IMR-90 (cell line): ENCODE data around the gene FAM171A1. TPM values are rescaled to one million over a fixed set of nuclear protein-coding genes. Genes with fewer than 3 reads are reported as not detected.

Experiments used
- ATAC-seq: fragments of 200-7000 bp; cut with Tn5 transposase; 2 replicates; pipeline ENCODE4 v1.9.1; 2020; ENCODE audit warnings: low read depth, mild to moderate bottlenecking, moderate library complexity
- BruUV-seq: library from RNA; stranded (reverse); fragments of 400-500 nt; replicated peaks from 2 replicates; lab custom pipeline; 2021; lab: Mats Ljungman, UMichigan
- CTCF ChIA-PET: fragments of 300-600 bp; formaldehyde crosslinking; extraction: SDS; loops from one replicate; lab custom pipeline; 2021; ENCODE audit warnings: antibody characterized with exemption; lab: Yijun Ruan, JAX
- POLR2A ChIA-PET: fragments of 300-600 bp; sonication (Branson Sonifier 250); formaldehyde crosslinking; loops from one replicate; lab custom pipeline; 2022; ENCODE audit warnings: antibody characterized with exemption; ENCODE audit not compliant: unreplicated experiment; lab: Charles Lee
- DNase-seq: peaks from one replicate; pipeline ENCODE4 v3.0.0; 2013
- H2AFZ ChIP-seq: replicated peaks from 2 replicates; pipeline ENCODE3; 2013; ENCODE audit warnings: low read length, mild to moderate bottlenecking; ENCODE audit not compliant: poor library complexity
- H2AK5ac ChIP-seq: 2 replicates; pipeline ENCODE4 v1.6.1; 2013; ENCODE audit warnings: low read depth, low read length, inconsistent platforms
- H2AK9ac ChIP-seq: replicated peaks from 2 replicates; pipeline ENCODE3; 2013; ENCODE audit warnings: mild to moderate bottlenecking, low read depth, low read length, moderate library complexity; ENCODE audit not compliant: poor library complexity
- H2BK120ac ChIP-seq: 2 replicates; pipeline ENCODE4 v1.6.1; 2013; ENCODE audit warnings: low read depth, low read length, inconsistent platforms
- H2BK15ac ChIP-seq: 3 replicates; pipeline ENCODE4 v1.6.1; 2013; ENCODE audit warnings: low read depth, low read length, inconsistent platforms
- H2BK20ac ChIP-seq: 2 replicates; pipeline ENCODE4 v1.6.1; 2013; ENCODE audit warnings: low read depth, mild to moderate bottlenecking, inconsistent platforms, low read length, moderate library complexity
- H2BK5ac ChIP-seq: 2 replicates; pipeline ENCODE4 v1.6.1; 2013; ENCODE audit warnings: mild to moderate bottlenecking, low read depth, low read length, inconsistent platforms; ENCODE audit not compliant: poor library complexity, severe bottlenecking
- H3K14ac ChIP-seq: replicated peaks from 2 replicates; pipeline ENCODE4 v1.6.1; 2013; ENCODE audit warnings: low read depth, low read length, inconsistent platforms
- H3K18ac ChIP-seq: 2 replicates; pipeline ENCODE4 v1.6.1; 2013; ENCODE audit warnings: low read depth, low read length, control low read depth
- H3K23ac ChIP-seq: 2 replicates; pipeline ENCODE4 v1.6.1; 2013; ENCODE audit warnings: low read depth, low read length, inconsistent platforms
- H3K27ac ChIP-seq: 2 replicates; pipeline ENCODE4 v1.5.1; 2013; ENCODE audit warnings: mild to moderate bottlenecking, control low read depth, low read length; ENCODE audit not compliant: insufficient read depth
- H3K27me3 ChIP-seq: 2 replicates; pipeline ENCODE4 v1.6.1; 2013; ENCODE audit warnings: low read length; ENCODE audit not compliant: control insufficient read depth, insufficient read depth
- H3K36me3 ChIP-seq: 2 replicates; pipeline ENCODE4 v1.6.1; 2013; ENCODE audit warnings: low read length, mixed read lengths; ENCODE audit not compliant: control insufficient read depth, insufficient read depth
- H3K4ac ChIP-seq: 2 replicates; pipeline ENCODE4 v1.6.1; 2013; ENCODE audit warnings: low read depth, low read length, inconsistent platforms
- H3K4me1 ChIP-seq: 2 replicates; pipeline ENCODE4 v1.6.1; 2013; ENCODE audit warnings: low read length, mixed read lengths; ENCODE audit not compliant: control insufficient read depth, insufficient read depth
- H3K4me2 ChIP-seq: 2 replicates; pipeline ENCODE4 v1.6.1; 2013; ENCODE audit warnings: low read depth, mild to moderate bottlenecking, control low read depth, low read length, moderate library complexity
- H3K4me3 ChIP-seq: 2 replicates; pipeline ENCODE4 v1.5.1; 2013; ENCODE audit warnings: low read depth, mild to moderate bottlenecking, control low read depth, low read length, moderate library complexity; ENCODE audit not compliant: insufficient read depth
- H3K56ac ChIP-seq: 2 replicates; pipeline ENCODE4 v1.6.1; 2013; ENCODE audit warnings: low read length, inconsistent platforms; ENCODE audit not compliant: insufficient read depth; ENCODE audit errors: extremely low read depth
- H3K79me1 ChIP-seq, 2 experiments: 2 replicates each; pipeline ENCODE4 v1.6.1; 2013; ENCODE audit warnings: low read length in 2 of 2, inconsistent platforms in 1 of 2, low read depth in 1 of 2
- H3K9ac ChIP-seq: 2 replicates; pipeline ENCODE4 v1.6.1; 2013; ENCODE audit warnings: low read depth, low read length, control low read depth
- H3K9me1 ChIP-seq: 2 replicates; pipeline ENCODE4 v1.6.1; 2013; ENCODE audit warnings: low read length, inconsistent platforms; ENCODE audit not compliant: insufficient read depth
- H3K9me3 ChIP-seq: 2 replicates; pipeline ENCODE4 v1.6.1; 2013; ENCODE audit warnings: low read length; ENCODE audit not compliant: control insufficient read depth, insufficient read depth
- H4K20me1 ChIP-seq: 2 replicates; pipeline ENCODE4 v1.6.1; 2013; ENCODE audit warnings: low read length, inconsistent platforms; ENCODE audit not compliant: insufficient read depth
- H4K5ac ChIP-seq: 2 replicates; pipeline ENCODE4 v1.6.1; 2013; ENCODE audit warnings: mild to moderate bottlenecking, low read depth, low read length, control low read depth
- H4K8ac ChIP-seq, 2 experiments: 2 replicates each; pipeline ENCODE4 v1.6.1; 2013; ENCODE audit warnings: low read depth in 2 of 2, low read length in 2 of 2, control low read depth in 1 of 2, inconsistent platforms in 1 of 2
- H4K91ac ChIP-seq: 2 replicates; pipeline ENCODE4 v1.6.1; 2013; ENCODE audit warnings: low read depth, low read length, inconsistent platforms; ENCODE audit not compliant: insufficient read depth
- BHLHE40 ChIP-seq: fragments of 150-350 bp; IDR thresholded peaks from 2 replicates; pipeline ENCODE4 v1.6.1; 2016; ENCODE audit warnings: mild to moderate bottlenecking, low read depth, low read length
- CEBPB ChIP-seq: IDR thresholded peaks from 2 replicates; pipeline ENCODE4 v1.6.1; 2012; ENCODE audit warnings: low read depth, low read length, improper control_type of control experiment
- CHD1 ChIP-seq: IDR thresholded peaks from 2 replicates; pipeline ENCODE4 v1.6.1; 2012; ENCODE audit warnings: low read depth, low read length, improper control_type of control experiment
- CTCF ChIP-seq: conservative IDR thresholded peaks from 2 replicates; pipeline ENCODE4 v1.5.1; 2012; ENCODE audit warnings: mild to moderate bottlenecking, low read depth, low read length, improper control_type of control experiment
- ELK1 ChIP-seq: fragments of 150-350 bp; IDR thresholded peaks from 2 replicates; pipeline ENCODE4 v1.6.1; 2016; ENCODE audit warnings: low read depth, mild to moderate bottlenecking, low read length, moderate library complexity, borderline replicate concordance
- FOS ChIP-seq: fragments of 150-350 bp; IDR thresholded peaks from 2 replicates; pipeline ENCODE4 v1.6.1; 2016; ENCODE audit warnings: low read depth, low read length
- MAZ ChIP-seq: IDR thresholded peaks from 2 replicates; pipeline ENCODE4 v1.6.1; 2012; ENCODE audit warnings: low read depth, mild to moderate bottlenecking, low read length, improper control_type of control experiment, moderate library complexity, borderline replicate concordance
- MXI1 ChIP-seq: IDR thresholded peaks from 2 replicates; pipeline ENCODE4 v1.6.1; 2012; ENCODE audit warnings: low read depth, mild to moderate bottlenecking, low read length, moderate library complexity, borderline replicate concordance
- NFE2L2 ChIP-seq: fragments of 150-350 bp; IDR thresholded peaks from 2 replicates; pipeline ENCODE4 v1.6.1; 2016; ENCODE audit warnings: low read depth, mild to moderate bottlenecking, low read length
- POLR2A ChIP-seq: IDR thresholded peaks from 2 replicates; pipeline ENCODE4 v1.6.1; 2012; ENCODE audit warnings: mild to moderate bottlenecking, low read depth, low read length
- RAD21 ChIP-seq: IDR thresholded peaks from 2 replicates; pipeline ENCODE4 v1.6.1; 2012; ENCODE audit warnings: low read length, improper control_type of control experiment
- RCOR1 ChIP-seq: IDR thresholded peaks from 2 replicates; pipeline ENCODE4 v1.6.1; 2012; ENCODE audit warnings: mild to moderate bottlenecking, low read length, improper control_type of control experiment; ENCODE audit not compliant: insufficient replicate concordance
- RFX5 ChIP-seq: IDR thresholded peaks from 2 replicates; pipeline ENCODE4 v1.8.0; 2012; ENCODE audit warnings: low read depth, mild to moderate bottlenecking, low read length, moderate library complexity
- SMC3 ChIP-seq: fragments of 150-350 bp; IDR thresholded peaks from 2 replicates; pipeline ENCODE4 v1.6.1; 2016; ENCODE audit warnings: low read depth, mild to moderate bottlenecking, antibody characterized with exemption, low read length, moderate library complexity
- USF2 ChIP-seq: fragments of 150-350 bp; IDR thresholded peaks from 2 replicates; pipeline ENCODE4 v1.6.1; 2017; ENCODE audit warnings: mild to moderate bottlenecking, antibody characterized with exemption, low read length, low read depth
- WGBS, 2 experiments: methylation state at CpG; one replicate each; pipeline versions ENCODE4 v1.1.5 to v1.1.7; 2013; ENCODE audit warnings: missing lambda C conversion rate in 2 of 2; ENCODE audit not compliant: insufficient read length in 1 of 2; ENCODE audit errors: extremely low coverage in 2 of 2; 5-methylcytosine and 5-hydroxymethylcytosine counted together
- dilution Hi-C: fragments of 300-500 bp; cut with HindIII; formaldehyde crosslinking; loops from one replicate; pipeline ENCODE4 v1.14.3; 2018; ENCODE audit warnings: low sequenced_read_pairs; ENCODE audit not compliant: unreplicated experiment
- in situ Hi-C: fragments of 300-500 bp; cut with MboI; formaldehyde crosslinking; loops from 3 replicates; pipeline ENCODE4 v1.14.3; 2019; ENCODE audit warnings: low sequenced_read_pairs, inconsistent platforms, mixed read lengths
- intact Hi-C: fragments of 100-400 bp; cut with micrococcal nuclease; formaldehyde crosslinking; loops from 2 replicates; pipeline ENCODE4 v1.10.0; 2022
- polyA plus RNA-seq, 3 experiments: library from polyadenylated mRNA; depleted of rRNA; stranded (reverse); fragments of >200 nt; gene quantifications; 2 replicates each; pipeline ENCODE4 v1.2.3, GENCODE V29; 2012; ENCODE audit warnings: low replicate concordance in 1 of 3
- total RNA-seq: library from RNA; depleted of rRNA; stranded (reverse); fragments of >200 nt; gene quantifications from 2 replicates; pipeline ENCODE4 v1.2.3, GENCODE V29; 2012

The FAM171A1 gene
- total and polyA plus RNA-seq, 2 of the 4 experiments (the other 2 are of a cell fraction): 20.3 to 30.6 TPM

GRCh38 chr10:15368101-15368855 is 2.8 kb downstream of the FAM171A1 start:
- no peak overlapping the region for H3K4me3 ChIP-seq
- no peak for TF ChIP-seq RCOR1
- no peak for TF ChIP-seq RFX5
- no peak for TF ChIP-seq SMC3
- no peak for TF ChIP-seq CTCF
- TF ChIP-seq USF2: no peak
- no peak for TF ChIP-seq POLR2A
- TF ChIP-seq CHD1: no peak
- TF ChIP-seq ELK1: no peak
- TF ChIP-seq MAZ: no peak
- no peak for TF ChIP-seq CEBPB
- no peak for TF ChIP-seq RAD21
- TF ChIP-seq NFE2L2: no peak
- no peak for TF ChIP-seq FOS
- TF ChIP-seq MXI1: no peak
- TF ChIP-seq BHLHE40: no peak

More at GRCh38 chr10:15368101-15368855, 2.8 kb downstream of the FAM171A1 start:
- H4K5ac ChIP-seq: no peak overlapping the region
- H2AFZ ChIP-seq: no peak overlapping the region
- ChIA-PET POLR2A (no interaction called here), CTCF (interaction anchor here (0.7 kb wide), 1 partner anchor 50 kb away, joined by 3 read pairs; no protein-coding TSS in a partner anchor)
- H3K9me1 ChIP-seq: peaks cover 5% of the 10 kb centered on the region; the same call in 1 of the 2 replicates
- no CpG with 5 or more reads among the region's 7 CpGs for WGBS, 2 experiments
- H3K36me3 ChIP-seq: no peaks in the 10 kb centered on the region; the same call in 1 of the 2 replicates
- H3K4me1 ChIP-seq: 0 out of 2 replicates have a peak, but pooled peaks cover 2% of the 10 kb centered on the region
- no peak overlapping the region for H3K4me2 ChIP-seq
- no peak overlapping the region for H2BK20ac ChIP-seq
- H2AK9ac ChIP-seq: no peak overlapping the region
- TSS peak; percentile 37 for BruUV-seq
- H3K9ac ChIP-seq: no peak overlapping the region
- dilution Hi-C loops (no loop called here), intact Hi-C loops (no loop called here), in situ Hi-C loops (no loop called here)
- ATAC-seq (no peak), DNase-seq (no peak)
- H3K4ac ChIP-seq: no peak overlapping the region
- no peak overlapping the region for H4K8ac ChIP-seq
- H3K14ac ChIP-seq: no peak overlapping the region; the same call in 1 of the 2 replicates
- no peak overlapping the region for H2BK5ac ChIP-seq
- H2BK120ac ChIP-seq: no peak overlapping the region
- H3K18ac ChIP-seq: no peak overlapping the region
- no peak overlapping the region for H2AK5ac ChIP-seq
- peaks cover 5% of the 10 kb centered on the region for H3K27me3 ChIP-seq
- no peak overlapping the region for H3K27ac ChIP-seq
- peaks cover 27 to 41% of the 10 kb centered on the region in 2 experiments for H3K79me1 ChIP-seq
- H4K20me1 ChIP-seq: peaks cover 11% of the 10 kb centered on the region; the same call in 1 of the 2 replicates
- H4K91ac ChIP-seq: no peak overlapping the region
- no peak overlapping the region for H3K23ac ChIP-seq
- H3K56ac ChIP-seq: no peak overlapping the region
- H2BK15ac ChIP-seq: no peak overlapping the region
- H3K9me3 ChIP-seq: no peaks in the 10 kb centered on the region
